ENCODE measurements around the gene SAFB. TPM values are rescaled to one million over a fixed set of nuclear protein-coding genes. Genes with fewer than 3 reads are reported as not detected.

SAFB gene
- total RNA-seq, 4 donors from 2014 or later = 90.5 to 368 (median 185) TPM

DNA sequence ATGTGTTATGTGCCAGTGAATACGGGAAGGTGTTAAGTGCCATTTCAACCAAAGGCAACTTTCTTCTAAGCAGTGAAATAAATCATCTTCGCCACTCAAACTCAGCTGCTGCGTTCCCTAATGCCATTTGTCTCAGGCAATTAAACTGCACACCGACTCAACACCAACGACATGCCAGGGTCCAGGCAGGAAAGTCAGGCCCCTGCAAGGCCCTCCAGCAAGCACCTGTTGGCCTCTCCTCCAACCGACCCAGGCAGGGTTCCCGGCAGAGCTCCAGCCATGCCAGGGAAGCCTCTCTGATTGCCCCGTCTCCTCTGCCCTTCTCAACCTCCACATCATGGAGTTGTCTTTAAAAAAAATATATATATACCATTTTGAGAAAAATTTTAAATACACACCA, 22.1 kb upstream of the SAFB start:
- no peak for TF ChIP-seq EP300 (IDR thresholded peaks at IDR 0.05; ENCODE audit: low read depth)
- TF ChIP-seq CTCF (IDR thresholded peaks at IDR 0.05) = no peak
- TF ChIP-seq POLR2A (IDR thresholded peaks at IDR 0.05) = no peak
- TF ChIP-seq POLR2AphosphoS5 (IDR thresholded peaks at IDR 0.05) = no peak
- no peaks in the 10 kb centered on the region for H3K4me1 ChIP-seq
- H3K36me3 ChIP-seq = peaks cover 0 to 85% (median 46%) of the 10 kb centered on the region in 4 donors
- 85 to 88% methylated on average over 5 to 8 of the region's 8 CpGs for whole genome bisulfite sequencing, 2 donors (ENCODE audit: low coverage in 1 of 2)
- H3K27ac ChIP-seq = no peak overlapping the region
- no peaks in the 10 kb centered on the region for H3K9me3 ChIP-seq
- no peak overlapping the region for H3K4me3 ChIP-seq
- no peaks in the 10 kb centered on the region for H3K27me3 ChIP-seq
- intact Hi-C loops (cut with DNase I; ENCODE audit: low total_unique reads) = no loop called here
- in situ Hi-C loops (cut with MboI; ENCODE audit: low pct_ligation_motif_present in 1 of 4, low pct_unique_long_range_greater_than_20kb in 1 of 4, low sequenced_read_pairs in 3 of 4) = no loop called here
- DNase-seq = no peak

GRCh38 chr19:5603626-5604025, 19.3 kb upstream of the SAFB start:
- intact Hi-C loops (cut with DNase I; ENCODE audit: low total_unique reads) = no loop called here
- H3K36me3 ChIP-seq = peaks cover 0 to 83% (median 42%) of the 10 kb centered on the region in 4 donors

GRCh38 chr19:5605362-5605761, 17.5 kb upstream of the SAFB start:
- intact Hi-C loops (cut with DNase I; ENCODE audit: low total_unique reads) = no loop called here
- peaks cover 0 to 83% (median 40%) of the 10 kb centered on the region in 4 donors for H3K36me3 ChIP-seq
- in situ Hi-C loops (cut with MboI; ENCODE audit: low pct_ligation_motif_present in 1 of 4, low pct_unique_long_range_greater_than_20kb in 1 of 4, low sequenced_read_pairs in 3 of 4) = no loop called here
- H3K4me1 ChIP-seq = no peaks in the 10 kb centered on the region
- no peak for DNase-seq
- H3K27me3 ChIP-seq = no peaks in the 10 kb centered on the region
- WGBS, 2 donors (ENCODE audit: low coverage in 1 of 2) = 94% methylated on average over 3 of the region's 3 CpGs; no CpG with 5 or more reads in 1 of the 2 donors
- no peak overlapping the region for H3K27ac ChIP-seq
- no peak overlapping the region for H3K4me3 ChIP-seq
- no peak for TF ChIP-seq POLR2AphosphoS5 (IDR thresholded peaks at IDR 0.05)
- no peak for TF ChIP-seq CTCF (IDR thresholded peaks at IDR 0.05)
- H3K9me3 ChIP-seq = no peaks in the 10 kb centered on the region

More at GRCh38 chr19:5603626-5604025, 19.3 kb upstream of the SAFB start:
- TF ChIP-seq EP300 (IDR thresholded peaks at IDR 0.05; ENCODE audit: low read depth) (no peak), POLR2A (IDR thresholded peaks at IDR 0.05) (no peak), POLR2AphosphoS5 (IDR thresholded peaks at IDR 0.05) (no peak), CTCF (IDR thresholded peaks at IDR 0.05) (no peak)
- in situ Hi-C loops (cut with MboI; ENCODE audit: low pct_ligation_motif_present in 1 of 4, low pct_unique_long_range_greater_than_20kb in 1 of 4, low sequenced_read_pairs in 3 of 4) = no loop called here
- no peak for DNase-seq
- WGBS, 2 donors (ENCODE audit: low coverage in 1 of 2) = 88% methylated on average over 5 of the region's 5 CpGs; no CpG with 5 or more reads in 1 of the 2 donors
- H3K4me1 ChIP-seq = no peaks in the 10 kb centered on the region
- H3K27ac ChIP-seq = no peak overlapping the region
- H3K27me3 ChIP-seq = no peaks in the 10 kb centered on the region
- no peaks in the 10 kb centered on the region for H3K9me3 ChIP-seq
- no peak overlapping the region for H3K4me3 ChIP-seq

GRCh38 chr19:5607318-5608275, 15.3 kb upstream of the SAFB start:
- TF ChIP-seq CTCF (IDR thresholded peaks at IDR 0.05) (no peak), POLR2AphosphoS5 (IDR thresholded peaks at IDR 0.05) (no peak)
- 82 to 89% methylated on average over 8 to 16 of the region's 16 CpGs for WGBS, 2 donors (ENCODE audit: low coverage in 1 of 2)
- H3K36me3 ChIP-seq = peaks cover 0 to 77% (median 38%) of the 10 kb centered on the region in 4 donors
- H3K4me1 ChIP-seq = no peaks in the 10 kb centered on the region
- H3K4me3 ChIP-seq = no peak overlapping the region
- no peaks in the 10 kb centered on the region for H3K27me3 ChIP-seq
- no peak for DNase-seq
- intact Hi-C loops (cut with DNase I; ENCODE audit: low total_unique reads) (no loop called here), in situ Hi-C loops (cut with MboI; ENCODE audit: low pct_ligation_motif_present in 1 of 4, low pct_unique_long_range_greater_than_20kb in 1 of 4, low sequenced_read_pairs in 3 of 4) (no loop called here)
- no peaks in the 10 kb centered on the region for H3K9me3 ChIP-seq
- no peak overlapping the region for H3K27ac ChIP-seq

All from transverse colon (tissue), 4 donors.